ENCODE results near the gene RECQL5.
"Not testable (repeated sequence)": the region's sequence is repeated elsewhere in the genome, so short reads cannot be mapped to it uniquely, and the experiment has no call there.

The RECQL5 gene

GRCh38 chr17:75612906-75613626, 53.9 kb downstream of the RECQL5 start:
- DNase-seq, result no peak

- DNase-seq, result no peak
Observed at GRCh38 chr17:75611851-75612429, 55.0 kb downstream of the RECQL5 start.

DNA sequence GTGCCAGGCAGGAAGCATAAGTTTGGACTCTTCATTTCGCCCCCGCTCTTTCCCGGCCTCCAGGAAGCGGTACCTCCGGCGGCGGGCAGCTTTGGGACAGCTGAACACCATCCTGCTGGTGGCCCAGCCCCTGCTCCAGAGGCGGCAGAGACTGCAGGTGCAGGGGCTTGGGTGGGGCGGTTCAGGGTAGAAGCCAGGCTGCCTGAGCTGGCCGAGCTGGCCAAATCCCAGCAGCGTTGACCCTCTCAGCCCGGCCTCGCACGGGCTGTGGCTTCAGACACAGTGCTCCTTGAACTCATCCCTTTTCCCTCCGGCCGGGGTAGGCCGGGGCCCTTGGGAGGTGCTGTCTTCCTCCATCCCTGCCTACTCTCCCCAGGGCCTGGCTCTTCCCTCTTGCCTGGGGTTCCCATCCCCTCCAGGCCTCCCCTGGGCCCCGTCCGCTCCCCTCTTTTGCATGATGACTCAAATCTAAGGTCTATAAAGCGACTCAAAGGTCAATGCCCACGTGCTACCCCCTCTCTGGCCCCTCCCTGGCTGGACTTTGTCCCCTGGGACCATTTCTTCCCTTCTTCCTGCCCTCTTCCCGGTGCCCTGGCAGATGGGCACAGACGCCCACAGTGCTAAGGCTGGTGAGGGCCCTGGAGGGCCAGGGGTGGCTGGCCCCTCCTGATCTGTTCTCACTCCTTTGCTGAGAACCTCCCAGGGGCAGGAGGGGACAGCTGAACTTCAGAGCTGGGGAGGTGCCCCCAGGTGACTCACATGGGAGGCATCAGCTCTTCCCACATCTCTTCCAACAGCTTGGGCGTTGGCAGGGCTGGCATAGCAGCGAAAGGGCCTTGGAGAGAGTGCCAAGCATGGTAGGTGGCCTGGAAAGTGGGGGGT, 56.6 kb downstream of the RECQL5 start:
- no peak for DNase-seq

GRCh38 chr17:75607086-75607485, 59.9 kb downstream of the RECQL5 start:
- no peak for DNase-seq

DNA sequence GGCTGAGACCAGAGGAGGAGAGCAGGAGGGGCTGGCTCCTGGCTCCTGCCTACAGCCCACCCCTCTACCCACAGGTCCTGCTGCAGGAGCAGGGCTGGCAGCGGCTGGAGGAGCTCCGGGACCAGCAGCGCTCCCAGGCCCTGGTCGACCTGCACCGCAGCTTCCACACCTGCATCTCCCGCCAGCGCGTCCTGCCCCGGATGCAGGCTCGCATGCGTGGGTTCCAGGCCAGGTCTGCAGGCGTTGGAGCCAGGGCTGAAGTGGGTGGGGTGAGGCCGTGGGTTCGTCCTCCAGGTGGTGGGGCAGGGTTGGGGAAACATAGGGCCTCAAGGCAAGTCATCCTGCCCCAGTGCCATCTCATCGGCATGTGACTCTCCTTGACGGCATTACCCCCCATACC, 61.2 kb downstream of the RECQL5 start:
- DNase-seq, result no peak

- DNase-seq, result no peak
Observed at GRCh38 chr17:75604034-75604695, 62.8 kb downstream of the RECQL5 start.

DNA sequence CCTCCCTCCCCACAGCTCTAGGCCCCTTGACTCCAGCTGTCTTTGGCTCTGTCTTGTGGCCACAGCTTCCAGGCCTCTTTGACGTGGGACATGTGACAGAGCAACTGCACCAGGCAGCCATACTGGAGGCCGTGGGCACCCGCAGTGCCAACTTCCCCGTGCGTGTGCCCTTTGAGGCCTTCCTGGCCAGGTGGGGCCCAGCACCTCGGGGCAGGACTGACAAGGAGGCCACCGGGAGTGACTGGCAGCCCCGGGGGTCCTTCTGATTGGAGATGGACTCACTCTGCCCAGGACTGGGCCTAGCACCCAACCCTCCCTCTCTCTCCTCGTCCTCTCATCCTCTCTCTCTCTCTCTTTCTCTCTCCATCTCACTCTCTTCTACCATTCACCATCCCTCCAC, 63.8 kb downstream of the RECQL5 start:
- no peak for DNase-seq

- no peak for DNase-seq
Observed at GRCh38 chr17:75602644-75603043, 64.3 kb downstream of the RECQL5 start.

GRCh38 chr17:75601057-75601987, 65.6 kb downstream of the RECQL5 start:
- peak in 1 of 2 donors; percentile 19 for DNase-seq

GRCh38 chr17:75596320-75597087, 70.5 kb downstream of the RECQL5 start:
- DNase-seq, result no peak

DNA sequence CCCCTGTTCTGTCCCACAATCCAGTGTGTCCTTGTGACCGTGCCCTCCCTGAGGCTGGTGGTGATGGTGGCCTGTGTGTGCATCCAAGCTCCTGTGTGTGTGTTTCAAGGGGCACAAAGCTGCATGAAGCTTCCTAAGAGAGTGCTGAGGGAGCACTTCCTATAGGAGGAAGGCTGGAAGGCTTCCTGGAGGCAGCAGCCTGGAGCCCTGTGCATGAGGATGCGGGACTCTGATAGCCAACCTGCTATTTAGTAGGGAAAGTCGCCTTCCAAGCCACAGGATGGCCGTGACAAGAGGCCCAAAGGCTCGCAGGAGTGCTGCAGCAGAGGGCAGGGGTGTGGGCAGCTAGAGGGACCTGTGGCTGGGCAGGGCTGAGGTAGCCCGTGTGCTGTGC, 71.0 kb downstream of the RECQL5 start:
- DNase-seq, result no peak

DNA sequence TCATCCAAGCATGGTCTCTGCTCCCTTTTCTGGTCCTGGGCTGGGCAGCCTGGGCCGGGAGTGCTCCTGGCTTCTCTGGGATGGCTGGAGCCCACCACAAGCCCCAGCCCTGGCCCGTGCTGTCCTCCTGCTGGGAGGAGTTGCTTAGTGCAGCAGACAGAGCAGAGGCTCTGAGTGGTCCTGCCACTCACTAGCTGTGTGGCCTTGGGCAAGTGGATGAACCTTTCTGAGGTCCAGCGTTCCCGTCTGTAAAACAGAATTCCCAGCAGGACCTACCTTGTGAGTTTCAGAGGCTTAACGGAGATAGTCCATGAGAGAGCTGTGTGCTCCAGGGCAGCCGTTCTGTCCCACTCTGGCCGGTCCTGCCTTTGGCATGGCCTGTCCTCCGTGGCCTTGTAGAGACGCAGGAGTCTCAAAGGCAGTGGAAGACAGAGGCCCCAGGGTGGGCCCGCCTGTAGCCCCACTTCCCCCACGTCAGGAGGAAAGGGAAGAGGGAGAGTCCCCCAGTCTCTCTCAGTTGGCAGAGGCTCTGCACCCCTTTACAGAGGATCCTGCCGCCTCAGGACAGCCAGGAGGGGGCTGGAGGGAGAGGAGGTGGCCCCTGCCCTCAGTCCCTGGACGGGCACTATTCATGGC, 71.6 kb downstream of the RECQL5 start:
- no peak for DNase-seq

- DNase-seq, result no peak
Observed at GRCh38 chr17:75594499-75595283, 72.3 kb downstream of the RECQL5 start.

DNA sequence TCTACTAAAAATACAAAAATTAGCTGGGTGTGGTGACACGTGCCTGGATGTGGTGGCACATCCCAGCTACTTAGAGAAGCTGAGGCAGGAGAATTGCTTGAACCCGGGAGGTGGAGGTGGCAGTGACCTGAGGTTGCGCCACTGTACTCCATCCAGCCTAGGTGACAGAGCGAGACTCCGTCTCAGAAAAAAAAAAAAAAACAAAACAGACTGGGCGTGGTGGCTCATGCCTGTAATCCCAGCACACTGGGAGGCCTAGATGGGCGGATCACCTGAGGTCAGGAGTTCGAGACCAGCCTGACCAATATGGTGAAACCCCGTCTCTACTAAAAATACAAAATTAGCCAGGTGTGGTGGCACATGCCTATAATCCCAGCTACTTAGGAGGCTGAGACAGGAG, 73.5 kb downstream of the RECQL5 start:
- DNase-seq, result not testable (repeated sequence)

- no peak for DNase-seq
Observed at GRCh38 chr17:75592348-75593020, 74.5 kb downstream of the RECQL5 start.

GRCh38 chr17:75591722-75592302, 75.1 kb downstream of the RECQL5 start:
- DNase-seq, result no peak

- DNase-seq, result no peak
Observed at GRCh38 chr17:75590849-75591721, 75.9 kb downstream of the RECQL5 start.

DNA sequence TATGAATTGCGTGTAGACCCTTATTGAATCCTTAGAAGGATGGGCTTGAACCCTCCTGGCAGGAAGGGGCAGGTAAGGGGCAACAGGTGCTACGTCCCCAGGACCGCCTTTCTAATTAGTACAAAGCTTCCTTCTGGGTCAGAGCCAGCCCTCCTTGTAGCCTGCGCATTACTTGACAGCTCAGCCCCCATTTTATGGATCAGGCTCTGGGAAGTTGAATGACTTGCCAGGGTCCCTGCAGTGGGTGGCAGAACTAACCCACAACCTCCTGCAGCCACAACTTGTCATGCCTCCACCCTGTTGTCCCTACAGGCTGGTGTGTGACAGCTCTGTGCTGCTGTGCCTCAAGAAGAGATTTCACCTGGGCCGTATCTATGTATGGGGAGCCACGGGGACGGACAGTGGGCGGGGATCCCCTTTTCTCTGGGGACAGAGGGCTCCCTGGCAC, 76.6 kb downstream of the RECQL5 start:
- DNase-seq, result no peak
